Stimulated activated CD4-positive, alpha-beta T cell treated with anti-CD3 and anti-CD28 coated beads, Interleukin-12 subunit alpha, Interleukin-12 subunit beta, amount 100 ng/mL, for 48 hours (primary cell): ENCODE measurements around the gene SNX8.
"Not testable (repeated sequence)": the region's sequence is repeated elsewhere in the genome, so short reads cannot be mapped to it uniquely, and the experiment has no call there.

Experiments
- DNase-seq, 3 donors: peaks; one replicate each; pipeline ENCODE4 v3.0.0-alpha.2; 2020; ENCODE audit warnings: low read depth in 2 of 3, low spot score in 1 of 3

Gene SNX8

DNA sequence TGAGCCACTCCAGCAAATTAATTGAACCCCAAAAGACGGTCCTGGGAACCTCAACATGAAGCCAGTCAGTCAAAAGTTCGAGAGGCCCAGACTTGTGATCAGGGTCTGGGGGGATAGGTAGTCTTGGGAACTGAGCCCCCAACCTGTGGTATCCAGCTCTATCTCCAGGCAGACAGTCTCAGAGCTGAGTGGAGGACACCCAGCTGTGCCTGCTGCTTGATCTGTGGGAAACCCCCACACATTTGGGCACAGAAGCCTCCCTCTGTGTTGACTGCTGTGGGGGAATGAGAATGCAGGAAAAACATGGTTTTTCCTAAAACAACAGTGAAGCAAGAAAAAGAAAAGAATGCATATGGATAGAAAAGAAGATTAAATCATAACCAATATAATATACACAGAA is 16.3 kb upstream of the SNX8 start:
- DNase-seq: no peak

DNA sequence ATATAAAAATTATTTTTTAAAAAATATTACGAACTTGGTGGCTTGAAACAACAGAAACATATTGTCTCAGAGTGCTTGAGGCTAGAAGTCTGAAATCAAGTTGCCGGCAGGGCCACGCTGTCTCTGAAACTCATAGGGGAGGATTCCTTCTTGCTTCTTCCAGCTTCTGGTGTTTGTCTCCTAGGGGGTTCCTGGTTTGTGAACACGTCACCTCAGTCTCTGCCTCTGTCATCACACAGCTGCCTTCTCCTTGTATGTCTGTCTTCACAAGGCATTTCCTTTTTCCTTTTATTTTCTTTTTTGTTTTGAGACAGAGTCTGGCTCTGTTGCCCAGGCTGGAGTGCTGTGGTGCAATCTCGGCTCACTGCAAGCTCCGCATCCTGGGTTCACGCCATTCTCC is 12.7 kb upstream of the SNX8 start:
- no peak for DNase-seq

DNA sequence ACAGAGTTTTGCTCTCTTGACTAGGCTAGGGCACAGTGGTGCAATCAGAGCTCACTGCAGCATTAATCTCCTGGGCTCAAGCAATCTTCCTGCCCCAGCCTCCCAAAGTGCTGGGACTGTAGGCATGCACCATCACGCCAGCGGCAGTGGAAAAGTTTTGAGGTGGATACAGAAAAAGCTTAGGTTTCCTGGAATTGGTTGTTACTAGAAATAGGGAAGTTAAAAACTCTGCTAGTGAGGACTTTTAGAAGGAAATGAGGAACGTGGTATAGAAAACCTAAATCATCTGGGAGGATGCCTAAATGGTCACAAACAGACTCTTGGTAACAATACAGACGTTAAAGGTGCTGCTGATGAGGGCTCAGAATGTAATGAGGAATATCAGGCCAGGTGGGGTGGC is 10.9 kb upstream of the SNX8 start:
- DNase-seq: no peak

DNA sequence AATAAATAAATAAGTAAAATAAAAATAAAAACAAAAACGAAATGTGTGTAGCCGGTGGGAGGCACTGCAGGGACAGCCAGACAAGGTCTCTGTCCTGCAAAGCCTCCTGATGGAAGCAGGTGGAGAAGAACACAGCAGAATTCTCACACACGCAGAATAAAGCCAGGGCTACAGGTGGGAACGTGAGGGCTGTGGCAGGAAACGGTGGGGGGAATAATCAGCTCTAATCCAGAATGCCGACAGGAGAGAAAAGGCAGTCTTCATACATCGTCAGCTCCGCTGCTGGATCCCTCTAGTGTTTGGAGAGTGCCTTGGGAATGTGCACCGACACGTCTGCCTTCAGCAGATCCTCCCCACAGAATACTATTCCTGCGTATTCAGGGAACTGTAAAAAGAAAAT is 6.8 kb upstream of the SNX8 start:
- no peak for DNase-seq

DNA sequence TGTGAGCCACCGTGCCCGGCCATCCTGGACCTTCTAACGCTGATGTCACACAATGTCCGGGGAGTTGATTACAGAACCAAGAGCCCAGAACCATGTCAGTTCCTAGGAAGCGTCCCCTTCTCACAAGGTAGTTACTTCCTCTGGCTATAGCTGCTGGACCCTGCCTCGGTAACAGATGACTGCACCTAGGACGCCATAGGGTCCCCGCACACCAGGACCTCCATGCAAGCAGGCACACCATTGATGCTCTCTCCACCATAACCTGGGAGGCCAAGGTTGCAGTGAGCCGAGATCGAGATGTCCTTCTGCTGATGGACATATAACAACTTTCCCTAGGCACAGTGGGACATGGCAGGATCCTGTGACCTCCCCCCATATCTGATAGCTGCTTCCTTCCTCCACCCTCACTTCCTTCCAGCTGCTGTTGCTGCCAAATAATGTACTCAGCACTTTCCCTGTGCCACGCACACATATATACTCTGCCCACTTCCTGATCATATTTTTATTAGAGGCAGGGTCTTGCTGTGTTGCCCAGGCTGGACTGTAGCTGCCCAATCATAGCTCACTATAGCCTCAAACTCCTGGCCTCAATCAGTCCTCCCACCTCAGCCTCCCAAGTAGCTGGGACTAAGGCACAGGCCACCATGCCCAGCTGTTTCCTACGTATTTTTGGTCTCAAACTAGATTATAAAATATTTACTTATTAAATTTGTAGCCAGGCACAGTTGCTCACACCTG is 3.5 kb upstream of the SNX8 start:
- DNase-seq: no peak

DNA sequence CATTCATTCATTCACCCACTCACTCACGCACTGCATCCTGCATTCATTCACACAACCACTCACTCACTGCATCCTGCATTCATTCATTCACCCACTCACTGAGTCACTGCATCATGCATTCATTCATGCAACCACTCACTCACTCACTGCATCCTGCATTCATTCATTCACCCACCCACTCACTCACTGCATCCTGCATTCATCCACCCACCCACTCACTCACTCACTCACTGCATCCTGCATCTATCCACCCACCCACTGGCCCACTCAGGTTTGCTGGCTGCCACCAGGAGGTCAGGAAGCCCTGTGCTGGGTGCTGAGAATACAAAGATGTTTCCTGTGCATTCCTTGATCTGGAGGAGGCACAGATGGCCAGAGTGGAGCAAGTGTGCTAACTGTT is 2.3 kb upstream of the SNX8 start:
- DNase-seq: no peak

DNA sequence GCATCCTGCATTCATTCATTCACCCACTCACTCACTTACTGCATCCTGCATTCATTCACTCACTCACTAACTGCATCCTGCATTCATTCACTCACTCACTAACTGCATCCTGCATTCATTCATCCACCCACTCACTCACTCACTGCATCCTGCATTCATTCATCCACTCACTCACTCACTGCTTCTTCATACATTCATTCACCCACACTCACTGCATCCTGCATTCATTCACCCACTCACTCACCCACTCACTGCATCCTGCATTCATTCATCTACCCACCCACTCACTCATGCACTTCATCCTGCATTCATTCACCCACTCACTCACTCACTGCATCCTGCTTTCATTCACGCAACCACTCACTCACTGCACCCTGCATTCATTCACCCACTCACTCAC is 1.5 kb upstream of the SNX8 start:
- DNase-seq: no peak

DNA sequence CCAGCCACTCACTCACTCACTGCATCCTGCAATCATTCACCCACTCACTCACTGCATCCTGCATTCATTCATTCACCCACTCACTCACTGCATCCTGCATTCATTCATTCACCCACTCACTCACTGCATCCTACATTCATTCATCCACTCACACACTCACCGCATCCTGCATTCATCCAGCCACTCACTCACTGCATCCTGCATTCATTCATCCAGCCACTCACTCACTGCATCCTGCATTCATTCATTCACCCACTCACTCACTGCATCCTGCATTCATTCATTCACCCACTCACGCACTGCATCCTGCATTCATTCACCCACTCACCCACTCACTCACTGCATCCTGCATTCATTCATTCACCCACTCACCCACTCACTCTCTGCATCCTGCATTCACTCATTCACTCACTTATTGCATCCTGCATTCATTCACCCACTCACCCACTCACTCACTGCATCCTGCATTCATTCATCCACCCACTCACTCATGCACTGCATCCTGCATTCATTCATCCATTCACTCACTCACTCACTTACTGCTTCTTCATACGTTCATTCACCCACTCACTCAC is 802 bp upstream of the SNX8 start:
- DNase-seq: not testable (repeated sequence)

DNA sequence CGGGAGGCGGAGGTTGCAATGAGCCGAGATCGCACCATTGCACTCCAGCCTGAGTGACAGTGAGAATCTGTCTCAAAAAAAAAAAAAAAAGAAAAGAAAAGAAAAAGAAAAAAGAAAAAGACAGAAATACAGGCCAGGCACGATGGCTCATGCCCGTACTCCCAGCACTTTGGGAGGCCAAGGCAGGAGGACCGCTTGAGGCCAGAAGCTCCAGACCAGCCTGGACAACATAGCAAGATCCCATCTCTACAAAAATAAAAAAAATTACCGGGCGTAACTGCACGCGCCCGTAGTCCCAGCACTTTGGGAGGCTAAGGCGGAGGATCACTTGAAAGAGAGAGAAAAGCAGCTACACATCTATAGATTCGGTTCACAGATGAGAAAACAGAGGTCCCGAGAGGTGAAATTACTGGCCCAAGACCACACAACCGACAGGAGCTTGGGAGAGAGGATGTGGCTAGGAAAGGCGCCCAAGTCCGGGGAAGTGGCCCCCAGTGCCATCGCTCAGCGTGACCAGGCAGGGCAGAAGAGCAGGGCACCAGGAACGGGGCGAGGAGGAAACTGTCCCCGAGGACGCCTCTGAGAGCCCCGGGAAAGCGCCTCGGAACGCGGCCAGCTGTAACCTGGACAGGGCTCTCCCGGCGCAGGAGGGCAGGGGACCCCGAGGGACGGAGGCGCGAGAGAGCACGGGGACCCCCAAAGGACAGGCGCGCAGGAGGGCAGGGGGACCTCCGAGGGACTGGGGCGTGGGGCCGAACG is 612 bp downstream of the SNX8 start:
- no peak for DNase-seq

DNA sequence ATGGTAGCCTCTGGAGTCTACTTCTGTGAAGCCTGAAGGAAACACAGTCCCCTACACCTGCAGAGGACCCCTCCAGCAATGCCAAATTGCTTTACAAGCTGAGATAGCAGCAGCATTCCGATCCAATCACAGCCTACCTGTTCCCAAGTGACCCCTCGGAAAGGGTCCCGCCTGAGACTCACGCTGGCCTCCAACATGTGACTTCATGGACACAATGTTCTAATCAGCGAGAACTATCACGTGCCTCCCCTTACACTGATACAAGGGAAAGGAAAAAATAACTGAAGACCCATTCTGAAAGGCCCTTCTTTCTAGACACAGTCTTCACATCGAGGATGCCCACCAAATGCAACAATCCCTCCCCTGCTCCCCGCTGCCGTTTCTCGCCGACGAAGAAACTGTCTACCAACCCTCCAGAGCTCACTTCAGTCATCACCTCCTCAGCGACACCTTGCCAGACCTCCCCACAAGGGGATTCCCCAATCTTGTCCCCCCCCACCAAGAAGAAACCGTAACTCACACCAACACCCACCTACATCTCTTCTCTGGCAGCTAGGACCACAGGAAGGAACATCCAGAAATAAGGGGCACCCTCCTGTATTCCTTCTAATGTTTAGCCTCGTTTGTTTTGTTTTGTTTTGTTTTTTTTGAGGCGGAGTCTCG is 1.8 kb downstream of the SNX8 start:
- no peak for DNase-seq

DNA sequence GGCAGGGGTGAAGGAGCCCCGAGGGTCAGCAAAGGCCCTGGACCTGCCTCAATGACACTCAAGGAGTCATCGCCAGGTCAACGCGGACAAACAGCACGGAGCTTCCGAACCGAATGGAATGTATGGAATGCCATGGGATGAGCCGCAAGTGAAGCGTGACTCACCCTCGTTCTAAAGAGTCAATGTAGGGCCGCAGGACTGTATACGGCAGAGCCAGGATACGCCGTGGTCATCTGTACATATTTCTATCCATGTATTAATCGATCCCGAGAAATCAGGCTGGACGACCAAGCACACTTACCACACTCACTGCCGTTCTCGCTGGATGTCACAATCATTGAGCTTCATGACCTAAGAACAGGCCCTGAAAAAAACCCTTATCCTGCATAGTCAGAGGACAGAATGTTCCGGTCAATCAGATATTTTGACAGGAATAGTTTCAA is 4.3 kb downstream of the SNX8 start:
- DNase-seq: no peak

DNA sequence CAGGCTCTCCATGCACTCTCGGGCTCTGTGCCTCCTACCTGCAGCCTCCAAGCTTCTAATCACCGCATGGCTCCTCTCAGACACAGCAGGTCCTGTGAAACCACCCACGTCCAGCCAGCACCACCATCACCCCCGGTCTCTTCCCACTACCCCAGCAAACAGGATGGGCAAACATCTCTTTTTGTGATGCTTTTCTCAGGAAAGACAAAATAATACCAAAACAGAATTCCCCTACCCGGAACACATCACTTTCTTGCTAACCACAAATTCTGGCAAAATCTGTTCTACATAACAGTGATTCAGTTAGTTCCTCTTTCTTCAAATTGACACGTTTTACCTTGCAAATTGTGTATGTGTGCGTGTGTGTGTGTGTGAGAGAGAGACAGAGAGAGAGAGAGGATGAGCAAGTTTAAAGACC is 6.5 kb downstream of the SNX8 start:
- no peak for DNase-seq

DNA sequence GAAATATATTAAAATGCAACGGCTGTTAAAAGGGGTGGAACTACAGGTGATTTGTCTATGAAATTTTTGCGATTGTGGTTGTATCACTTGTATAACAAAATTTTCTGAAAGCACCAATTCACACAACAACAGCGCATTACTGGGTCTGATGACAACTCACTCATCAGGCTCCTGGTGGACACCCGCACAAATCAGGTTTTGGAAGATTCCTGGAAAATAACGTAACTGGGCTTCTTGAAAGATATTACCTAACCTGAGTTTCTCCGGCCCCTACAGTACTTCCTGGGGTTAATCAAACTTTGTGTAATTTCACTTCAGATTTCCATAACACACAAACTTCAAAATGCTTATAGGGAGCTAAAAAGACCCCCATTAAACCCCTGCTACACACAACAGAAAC is 7.6 kb downstream of the SNX8 start:
- no peak for DNase-seq

DNA sequence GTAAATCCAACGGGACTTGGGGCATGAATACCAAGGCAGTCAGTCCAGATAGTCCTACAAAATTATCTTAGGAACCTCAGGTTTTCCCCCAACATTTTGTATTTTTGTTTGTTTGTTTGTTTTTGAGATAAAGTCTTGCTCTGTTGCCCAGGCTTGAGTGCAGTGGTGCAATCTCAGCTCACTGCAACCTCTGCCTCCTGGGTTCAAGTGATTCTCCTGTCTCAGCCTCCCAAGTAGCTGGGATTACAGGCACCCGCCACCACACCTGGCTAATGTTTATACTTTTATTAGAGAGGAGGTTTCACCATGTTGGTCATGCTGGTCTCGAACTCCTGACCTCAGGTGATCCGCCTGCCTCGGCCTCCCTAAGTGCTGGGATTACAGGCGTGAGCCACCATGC is 9.0 kb downstream of the SNX8 start:
- DNase-seq: not testable (repeated sequence)

DNA sequence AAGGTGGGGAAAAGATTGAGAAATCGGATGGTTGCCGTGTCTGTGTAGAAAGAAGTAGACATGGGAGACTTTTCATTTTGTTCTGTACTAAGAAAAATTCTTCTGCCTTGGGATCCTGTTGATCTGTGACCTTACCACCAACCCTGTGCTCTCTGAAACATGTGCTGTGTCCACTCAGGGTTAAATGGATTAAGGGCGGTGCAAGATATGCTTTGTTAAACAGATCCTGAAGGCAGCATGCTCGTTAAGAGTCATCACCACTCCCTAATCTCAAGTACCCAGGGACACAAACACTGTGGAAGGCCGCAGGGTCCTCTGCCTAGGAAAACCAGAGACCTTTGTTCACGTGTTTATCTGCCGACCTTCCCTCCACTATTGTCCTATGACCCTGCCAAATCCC is 10.7 kb downstream of the SNX8 start:
- DNase-seq: not testable (repeated sequence)

DNA sequence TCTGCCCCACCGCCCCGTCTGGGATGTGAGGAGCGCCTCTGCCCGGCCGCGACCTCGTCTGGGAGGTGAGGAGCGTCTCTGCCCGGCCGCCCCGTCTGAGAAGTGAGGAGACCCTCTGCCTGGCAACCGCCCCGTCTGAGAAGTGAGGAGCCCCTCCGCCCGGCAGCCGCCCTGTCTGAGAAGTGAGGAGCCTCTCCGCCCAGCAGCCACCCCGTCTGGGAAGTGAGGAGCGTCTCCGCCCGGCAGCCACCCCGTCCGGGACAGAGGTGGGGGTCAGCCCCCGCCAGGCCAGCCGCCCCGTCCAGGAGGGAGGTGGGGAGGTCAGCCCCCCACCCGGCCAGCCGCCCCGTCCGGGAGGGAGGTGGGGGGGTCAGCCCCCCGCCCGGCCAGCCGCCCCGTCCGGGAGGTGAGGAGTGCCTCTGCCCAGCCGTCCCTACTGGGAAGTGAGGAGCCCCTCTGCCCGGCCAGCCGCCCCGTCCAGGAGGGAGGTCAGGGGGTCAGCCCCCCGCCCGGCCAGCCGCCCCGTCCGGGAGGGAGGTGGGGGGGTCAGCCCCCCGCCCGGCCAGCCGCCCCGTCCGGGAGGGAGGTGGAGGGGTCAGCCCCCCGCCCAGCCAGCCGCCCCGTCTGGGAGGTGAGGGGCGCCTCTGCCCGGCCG is 11.4 kb downstream of the SNX8 start:
- DNase-seq: not testable (repeated sequence)

DNA sequence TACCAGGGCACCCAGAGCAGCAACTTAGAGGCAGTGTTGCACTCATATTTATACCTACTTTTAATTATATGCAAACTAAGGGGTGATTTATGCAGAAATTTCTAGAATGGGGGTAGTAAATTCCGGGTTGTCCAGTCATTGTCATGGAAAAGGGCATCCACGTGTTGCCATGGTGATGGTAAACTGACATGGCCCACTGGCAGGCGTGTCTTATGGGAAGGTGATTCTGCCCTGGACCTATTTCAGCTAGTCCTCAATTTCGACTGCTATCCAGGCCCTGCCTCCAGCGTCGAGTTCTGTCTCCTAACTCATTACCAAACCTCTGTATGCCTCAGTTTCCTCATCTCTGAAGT is 12.8 kb downstream of the SNX8 start:
- no peak for DNase-seq

DNA sequence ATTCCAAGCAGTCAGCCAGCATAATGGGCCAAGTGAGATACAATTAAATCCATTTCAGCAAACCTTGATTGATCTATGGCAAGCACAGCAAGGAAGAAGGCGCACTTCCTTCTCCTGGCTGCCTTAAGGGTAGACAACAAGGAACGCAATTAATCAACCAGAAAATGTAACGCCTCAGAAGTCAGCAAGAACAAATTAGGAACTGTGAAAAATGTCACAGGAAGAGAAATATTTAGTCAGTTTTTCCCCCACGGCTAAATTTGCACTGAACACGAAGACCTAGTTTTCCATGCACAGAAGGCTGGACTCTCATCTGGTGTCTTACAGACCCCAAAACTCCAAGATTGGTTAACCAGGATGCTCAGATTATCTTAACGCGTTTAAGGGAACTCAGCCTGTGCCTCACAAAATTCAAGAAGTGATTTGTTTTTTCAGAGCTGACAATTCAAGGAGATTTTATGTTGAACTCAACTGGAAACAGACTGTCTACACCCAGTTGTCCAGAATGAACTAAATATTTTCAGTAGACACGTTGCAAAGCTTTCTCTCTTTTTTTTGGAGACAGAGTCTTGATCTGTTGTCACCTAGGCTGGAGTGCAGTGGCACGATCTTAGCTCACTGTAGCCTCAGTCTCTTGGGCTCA is 14.2 kb downstream of the SNX8 start:
- DNase-seq: no peak

DNA sequence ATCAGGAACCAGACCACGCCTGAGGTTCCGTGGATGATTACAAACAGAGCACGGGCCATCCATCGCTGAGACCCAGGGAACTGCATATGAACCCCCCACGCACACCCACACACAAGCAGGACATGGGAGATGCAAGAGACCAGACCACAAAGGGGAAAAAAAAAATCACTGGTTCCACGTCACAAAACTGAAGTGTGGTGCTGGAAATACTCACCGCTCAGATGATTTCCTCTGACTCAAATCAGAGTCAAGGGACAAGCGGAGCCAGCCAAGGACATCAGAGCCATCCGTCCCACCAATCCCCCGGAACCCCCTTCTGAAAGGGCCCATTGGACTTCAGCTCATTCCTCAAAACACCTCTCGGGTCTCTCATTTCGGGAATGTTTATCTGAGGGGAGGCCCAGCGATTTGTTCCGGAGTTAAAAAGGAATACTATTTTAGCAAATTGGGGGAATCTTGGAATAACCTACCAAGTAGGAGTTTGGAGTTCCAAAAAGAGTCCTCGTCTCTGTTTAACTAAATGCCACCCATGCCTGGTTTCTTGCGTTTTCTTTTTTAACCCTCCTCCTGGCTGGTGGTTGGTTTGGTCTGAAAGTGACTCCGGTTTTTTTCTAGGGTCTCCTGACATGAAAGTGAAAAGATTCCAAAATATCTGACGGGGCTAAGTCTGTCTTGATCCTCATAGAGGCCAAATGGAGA is 15.0 kb downstream of the SNX8 start:
- DNase-seq: peak in 2 of 3 donors; percentile 26 to 30

DNA sequence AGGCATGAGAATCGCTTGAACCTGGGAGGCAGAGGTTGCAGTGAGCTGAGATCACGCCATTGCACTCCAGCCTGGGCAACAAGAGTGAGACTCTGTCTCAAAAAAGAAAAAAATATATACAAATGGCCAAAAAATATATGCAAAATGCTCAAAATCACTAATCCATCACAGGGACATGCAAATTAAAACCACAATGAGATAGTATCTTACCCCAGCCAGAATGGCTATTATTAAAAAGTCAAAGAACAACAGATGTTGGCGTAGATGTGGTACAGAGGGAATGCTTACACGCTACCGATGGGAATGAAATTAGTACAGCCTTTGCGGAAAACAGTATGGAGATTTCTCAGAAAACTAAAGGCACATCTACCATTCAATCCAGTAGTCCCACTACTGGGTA is 17.4 kb downstream of the SNX8 start:
- DNase-seq: no peak
